Muscle of back (tissue), 11 donors: Measurements from ENCODE around the gene PXK. TPM values are rescaled to one million over a fixed set of nuclear protein-coding genes. Genes with fewer than 3 reads are reported as not detected.
A peak's percentile ranks its signal among the peaks of the same experiment; 100 is the strongest.

Experiments used
- DNase-seq, 3 donors: peaks; one replicate each; pipeline versions ENCODE4 v3.0.0 to v3.0.0-alpha.2; 2013
- polyA plus RNA-seq, 10 donors: library from polyadenylated mRNA; unstranded; fragments of 120-200 nt; gene quantifications; one replicate each; pipeline ENCODE4 v1.2.1, GENCODE V29; 2013; ENCODE audit not compliant: insufficient read length in 10 of 10

The PXK gene
- polyA plus RNA-seq, 10 donors = 14.2 to 29.3 (median 20.2) TPM

- DNase-seq = no peak
These were observed 132.2 kb downstream of the PXK start for GRCh38 chr3:58464866-58465265.

- no peak for DNase-seq
These were observed 134.3 kb downstream of the PXK start for GRCh38 chr3:58466899-58467563.

- no peak for DNase-seq
These were observed 136.4 kb downstream of the PXK start for GRCh38 chr3:58469096-58469495.

- DNase-seq = no peak
These were observed 137.8 kb downstream of the PXK start for GRCh38 chr3:58470363-58471024.

- peak in 1 of 3 donors; percentile 81 for DNase-seq
These were observed 138.6 kb downstream of the PXK start for GRCh38 chr3:58471025-58471887.

- no peak for DNase-seq
These were observed 140.6 kb downstream of the PXK start for GRCh38 chr3:58473275-58473674.

GRCh38 chr3:58474348-58474911, 141.7 kb downstream of the PXK start:
- DNase-seq = no peak

GRCh38 chr3:58474967-58475578, 142.4 kb downstream of the PXK start:
- DNase-seq = no peak

Other genes with a start within 250 kb of the PXK start
- gene DNASE1L3, start 121.9 kb upstream of the PXK start, polyA plus RNA-seq = 1 to 10 TPM in 3 of 10 donors, under 1 TPM in 7; 0.23 to 2.1 (median 0.79) TPM
- gene ABHD6, start 95.1 kb upstream of the PXK start, polyA plus RNA-seq = 1 to 10 TPM; 3.6 to 6.8 (median 4.2) TPM
- 10 to 100 TPM; 14.2 to 27.0 (median 20.3) TPM for gene RPP14, start 26.6 kb upstream of the PXK start, polyA plus RNA-seq
- gene HTD2, start 26.4 kb upstream of the PXK start, polyA plus RNA-seq = 10 to 100 TPM in 5 of 10 donors, 1 to 10 TPM in 5; 8.2 to 15.4 (median 10.2) TPM
- 10 to 100 TPM; 71.8 to 85.7 (median 78.2) TPM for gene PDHB, start 100.9 kb downstream of the PXK start, polyA plus RNA-seq
- gene KCTD6, start 159.2 kb downstream of the PXK start, polyA plus RNA-seq = 10 to 100 TPM in 9 of 10 donors, 1 to 10 TPM in 1; 9.5 to 15.4 (median 13.4) TPM
- 10 to 100 TPM; 17.9 to 40.4 (median 24.2) TPM for gene ACOX2, start 204.3 kb downstream of the PXK start, polyA plus RNA-seq
- gene FAM107A, start 244.5 kb downstream of the PXK start, polyA plus RNA-seq = 1 to 10 TPM; 1.0 to 2.6 (median 1.2) TPM